Esophagus squamous epithelium (tissue), 5 donors: ENCODE measurements around the gene THUMPD3. TPM values are rescaled to one million over a fixed set of nuclear protein-coding genes. Genes with fewer than 3 reads are reported as not detected.

Experiments
- DNase-seq: peaks from one replicate; lab custom pipeline; 2025; lab: John Stamatoyannopoulos, UW
- H3K27ac ChIP-seq, 4 donors: fragments of 200-600 bp; sonication (generic); one replicate each; pipeline ENCODE4 v1.5.1; 2016 to 2019; ENCODE audit warnings: mild to moderate bottlenecking in 1 of 4
- H3K27me3 ChIP-seq, 4 donors: fragments of 200-600 bp; sonication (generic); 1 replicate in 3 of 4; 2 replicates in 1 of 4; pipeline versions ENCODE4 v1.5.1 to v1.6.0; 2017 to 2021; ENCODE audit warnings: antibody characterized with exemption in 1 of 4
- H3K36me3 ChIP-seq, 3 donors: fragments of 200-600 bp; sonication (generic); one replicate each; pipeline ENCODE4 v1.5.1; 2016 to 2019
- H3K4me1 ChIP-seq, 3 donors: fragments of 200-600 bp; sonication (generic); one replicate each; pipeline ENCODE4 v1.5.1; 2017 to 2019
- H3K4me3 ChIP-seq, 4 donors: fragments of 200-600 bp; sonication (generic); 1 replicate in 3 of 4; 2 replicates in 1 of 4; pipeline ENCODE4 v1.5.1; 2016 to 2019; ENCODE audit warnings: mild to moderate bottlenecking in 2 of 4, moderate library complexity in 1 of 4
- H3K9me3 ChIP-seq, 3 donors: fragments of 200-600 bp; sonication (generic); one replicate each; pipeline ENCODE4 v1.5.1; 2016 to 2019
- POLR2A ChIP-seq, 4 donors: fragments of 450-650 bp; IDR thresholded peaks; one replicate each; pipeline ENCODE4 v1.6.1; 2017; ENCODE audit warnings: antibody characterized with exemption in 4 of 4, mild to moderate bottlenecking in 4 of 4, moderate library complexity in 3 of 4
- WGBS, 2 donors: methylation state at CpG; one replicate each; pipeline ENCODE4 v1.1.5; 2018; 5-methylcytosine and 5-hydroxymethylcytosine counted together
- intact Hi-C: fragments of 100-400 bp; cut with DNase I; formaldehyde crosslinking; loops from one replicate; pipeline ENCODE4 v1.15.0; 2022
- total RNA-seq, 4 donors: library from RNA; depleted of rRNA; stranded (reverse); fragments of >200 nt; gene quantifications; one replicate each; pipeline ENCODE4 v1.1.0, GENCODE V29; 2016
- TF ChIP-seq, protein P1 (sequence below), 6 experiments: fragments of 450-650 bp in 4 of 6; fragments of 200-600 bp in 2 of 6; sonication (generic) in 2 of 6; IDR thresholded peaks; one replicate each; pipeline ENCODE4 v1.5.1; 2016 to 2019; ENCODE audit warnings: antibody characterized with exemption in 6 of 6, mild to moderate bottlenecking in 4 of 6, moderate library complexity in 4 of 6
- donor health status: DM: yes; HTN: yes; CAD: no.

Gene THUMPD3
- total RNA-seq, 4 donors from 2014 or later = 18.9 to 32.8 (median 31.1) TPM

- Histone ChIP-seq H3K9me3 (no peaks in the 10 kb centered on the region), H3K4me3 (no peak overlapping the region), H3K27me3 (no peaks in the 10 kb centered on the region), H3K4me1 (peaks cover 0 to 7% (median 2%) of the 10 kb centered on the region in 3 donors), H3K27ac (no peak overlapping the region), H3K36me3 (peaks cover 6 to 93% (median 15%) of the 10 kb centered on the region in 3 donors)
- WGBS, 2 donors = 67 to 75% methylated on average over 4 of the region's 4 CpGs
- intact Hi-C loops = no loop called here
- no peak for DNase-seq
- TF ChIP-seq POLR2A (IDR thresholded peaks at IDR 0.05) = no peak
- TF ChIP-seq, protein P1, sequence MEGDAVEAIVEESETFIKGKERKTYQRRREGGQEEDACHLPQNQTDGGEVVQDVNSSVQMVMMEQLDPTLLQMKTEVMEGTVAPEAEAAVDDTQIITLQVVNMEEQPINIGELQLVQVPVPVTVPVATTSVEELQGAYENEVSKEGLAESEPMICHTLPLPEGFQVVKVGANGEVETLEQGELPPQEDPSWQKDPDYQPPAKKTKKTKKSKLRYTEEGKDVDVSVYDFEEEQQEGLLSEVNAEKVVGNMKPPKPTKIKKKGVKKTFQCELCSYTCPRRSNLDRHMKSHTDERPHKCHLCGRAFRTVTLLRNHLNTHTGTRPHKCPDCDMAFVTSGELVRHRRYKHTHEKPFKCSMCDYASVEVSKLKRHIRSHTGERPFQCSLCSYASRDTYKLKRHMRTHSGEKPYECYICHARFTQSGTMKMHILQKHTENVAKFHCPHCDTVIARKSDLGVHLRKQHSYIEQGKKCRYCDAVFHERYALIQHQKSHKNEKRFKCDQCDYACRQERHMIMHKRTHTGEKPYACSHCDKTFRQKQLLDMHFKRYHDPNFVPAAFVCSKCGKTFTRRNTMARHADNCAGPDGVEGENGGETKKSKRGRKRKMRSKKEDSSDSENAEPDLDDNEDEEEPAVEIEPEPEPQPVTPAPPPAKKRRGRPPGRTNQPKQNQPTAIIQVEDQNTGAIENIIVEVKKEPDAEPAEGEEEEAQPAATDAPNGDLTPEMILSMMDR (IDR thresholded peaks at IDR 0.05) = no peak
Measured at GRCh38 chr3:9379327-9379726, 16.5 kb downstream of the THUMPD3 start.

DNA sequence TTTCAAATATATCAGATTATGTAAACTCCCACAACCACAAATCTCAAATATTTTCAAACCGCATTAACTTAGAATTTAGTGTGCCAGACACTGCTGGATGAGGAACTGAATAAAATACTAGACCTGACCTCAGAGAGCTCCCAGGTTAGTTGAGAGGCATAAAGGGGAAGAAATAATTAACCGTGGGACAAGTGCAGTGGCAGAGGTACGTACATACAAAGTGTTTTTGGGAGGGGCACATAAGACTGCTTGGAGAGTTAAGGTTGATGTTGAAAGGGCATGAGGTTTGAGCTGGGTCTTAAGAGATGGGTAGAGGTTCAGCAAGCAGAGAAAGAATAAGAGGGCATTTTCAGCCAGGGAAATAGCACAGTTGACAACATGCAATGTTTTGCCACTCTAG, 17.2 kb downstream of the THUMPD3 start:
- no peak for TF ChIP-seq POLR2A (IDR thresholded peaks at IDR 0.05)
- TF ChIP-seq, protein P1 (IDR thresholded peaks at IDR 0.05) = no peak
- 87 to 91% methylated on average over 3 of the region's 3 CpGs for WGBS, 2 donors
- Histone ChIP-seq H3K4me3 (no peak overlapping the region), H3K4me1 (peaks cover 0 to 9% (median 7%) of the 10 kb centered on the region in 3 donors), H3K9me3 (no peaks in the 10 kb centered on the region), H3K36me3 (peaks cover 6 to 93% (median 18%) of the 10 kb centered on the region in 3 donors), H3K27ac (no peak overlapping the region), H3K27me3 (no peaks in the 10 kb centered on the region)
- intact Hi-C loops = no loop called here
- no peak for DNase-seq

DNA sequence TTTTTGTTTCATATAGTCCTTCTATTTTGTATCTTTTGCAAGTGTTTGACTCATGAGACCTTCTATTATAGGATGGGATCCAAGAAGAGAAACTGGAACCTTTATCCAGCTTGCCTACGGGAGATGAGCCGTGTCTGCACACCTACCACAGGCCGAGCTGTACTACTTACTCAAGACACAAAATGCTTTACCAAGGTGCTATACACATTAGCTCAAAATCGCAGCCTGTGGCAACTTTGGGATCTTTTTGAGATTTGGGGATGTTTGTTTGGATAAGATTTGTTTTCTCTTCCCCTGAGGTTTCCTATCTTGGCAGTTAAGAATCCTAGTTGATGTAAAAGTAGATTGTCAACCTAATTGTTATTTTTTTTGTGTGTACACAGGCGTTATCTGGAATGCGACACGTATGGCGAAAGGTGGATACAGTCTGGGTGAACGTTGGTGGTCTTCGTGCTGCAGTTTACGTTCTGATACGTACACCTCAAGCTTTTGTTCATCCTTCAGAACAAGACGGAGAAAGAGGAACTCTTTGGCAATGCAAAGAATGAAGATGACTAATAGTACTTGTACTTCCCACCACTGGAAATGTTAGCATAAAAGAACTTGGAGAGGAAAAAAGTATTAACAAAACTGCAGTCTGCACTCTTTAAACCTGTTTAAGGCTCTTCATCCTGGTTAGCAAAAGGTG, 21.4 kb downstream of the THUMPD3 start:
- intact Hi-C loops = no loop called here
- Histone ChIP-seq H3K36me3 (peaks cover 7 to 93% (median 30%) of the 10 kb centered on the region in 3 donors), H3K4me1 (peaks cover 0 to 34% (median 20%) of the 10 kb centered on the region in 3 donors), H3K27ac (peak overlapping the region in 1 of 4 donors; percentile 19), H3K4me3 (no peak overlapping the region), H3K9me3 (no peaks in the 10 kb centered on the region), H3K27me3 (no peaks in the 10 kb centered on the region)
- no peak for TF ChIP-seq POLR2A (IDR thresholded peaks at IDR 0.05)
- TF ChIP-seq, protein P1 (IDR thresholded peaks at IDR 0.05) = no peak
- no peak for DNase-seq
- 45 to 46% methylated on average over 12 to 13 of the region's 13 CpGs for WGBS, 2 donors

- no peak overlapping the region for H3K27ac ChIP-seq
- DNase-seq = no peak
- H3K27me3 ChIP-seq = no peaks in the 10 kb centered on the region
- peaks cover 0 to 40% (median 20%) of the 10 kb centered on the region in 3 donors for H3K4me1 ChIP-seq
- H3K36me3 ChIP-seq = peaks cover 10 to 93% (median 41%) of the 10 kb centered on the region in 3 donors
- TF ChIP-seq, protein P1 (IDR thresholded peaks at IDR 0.05) = no peak
- TF ChIP-seq POLR2A (IDR thresholded peaks at IDR 0.05) = no peak
- H3K9me3 ChIP-seq = no peaks in the 10 kb centered on the region
- WGBS, 2 donors = 55 to 69% methylated on average over 2 of the region's 2 CpGs
- no peak overlapping the region for H3K4me3 ChIP-seq
- intact Hi-C loops = no loop called here
Measured at GRCh38 chr3:9385187-9386077, 22.6 kb downstream of the THUMPD3 start.

- Histone ChIP-seq H3K27me3 (no peaks in the 10 kb centered on the region), H3K4me1 (peaks cover 0 to 40% (median 20%) of the 10 kb centered on the region in 3 donors), H3K9me3 (no peaks in the 10 kb centered on the region), H3K4me3 (no peak overlapping the region), H3K27ac (no peak overlapping the region), H3K36me3 (peaks cover 10 to 93% (median 47%) of the 10 kb centered on the region in 3 donors)
- intact Hi-C loops = no loop called here
- WGBS, 2 donors = 57 to 64% methylated on average over 3 of the region's 3 CpGs
- DNase-seq = no peak
- TF ChIP-seq, protein P1 (IDR thresholded peaks at IDR 0.05) = no peak
- TF ChIP-seq POLR2A (IDR thresholded peaks at IDR 0.05) = no peak
Measured at GRCh38 chr3:9386078-9386459, 23.2 kb downstream of the THUMPD3 start.
